HepG2 (cell line): ENCODE data around the gene PRKCD.

Experiments
- ELF4 ChIP-seq: sonication (generic); formaldehyde crosslinking; IDR thresholded peaks from 2 replicates; pipeline ENCODE4 v1.5.0; 2020; ENCODE audit warnings: missing genetic modification reagents, mild to moderate bottlenecking, moderate library complexity, borderline replicate concordance
- JUNB ChIP-seq: sonication (generic); formaldehyde crosslinking; IDR thresholded peaks from 2 replicates; pipeline ENCODE4 v1.8.0; 2022; ENCODE audit warnings: missing genetic modification reagents, mild to moderate bottlenecking, borderline replicate concordance
- MYC ChIP-seq: sonication (generic); formaldehyde crosslinking; IDR thresholded peaks from 2 replicates; pipeline ENCODE4 v1.9.0; 2021; ENCODE audit warnings: missing genetic modification reagents, borderline replicate concordance
- POLR2A ChIP-seq, 2 experiments: IDR thresholded peaks; 2 replicates each; pipeline ENCODE4 v1.6.1; 2011; ENCODE audit warnings: low read depth in 2 of 2, low read length in 2 of 2, mild to moderate bottlenecking in 1 of 2, moderate library complexity in 1 of 2; ENCODE audit not compliant: insufficient read depth in 1 of 2
- RNF2 ChIP-seq: fragments of 450-650 bp; conservative IDR thresholded peaks from 2 replicates; pipeline ENCODE4 v1.6.1; 2016; ENCODE audit warnings: low read depth
- ZNF253 ChIP-seq: sonication (generic); formaldehyde crosslinking; IDR thresholded peaks from 2 replicates; pipeline ENCODE4 v1.8.0; 2022; ENCODE audit warnings: mild to moderate bottlenecking, missing genetic modification reagents, borderline replicate concordance
- ZNF878 ChIP-seq: sonication (generic); formaldehyde crosslinking; IDR thresholded peaks from 2 replicates; pipeline ENCODE4 v1.8.1; 2023; ENCODE audit warnings: mild to moderate bottlenecking, missing genetic modification reagents, moderate library complexity
- TF ChIP-seq, protein P1 (sequence below): sonication (generic); formaldehyde crosslinking; IDR thresholded peaks from 2 replicates; pipeline ENCODE4 v1.5.0; 2020; ENCODE audit warnings: missing genetic modification reagents
- TF ChIP-seq, protein P2 (sequence below): sonication (generic); formaldehyde crosslinking; IDR thresholded peaks from 2 replicates; pipeline ENCODE4 v1.4.0; 2020; ENCODE audit warnings: missing genetic modification reagents, borderline replicate concordance
- TF ChIP-seq, protein P3 (sequence below): sonication (generic); formaldehyde crosslinking; IDR thresholded peaks from 2 replicates; pipeline ENCODE4 v1.5.0; 2020; ENCODE audit warnings: mild to moderate bottlenecking, missing genetic modification reagents, moderate library complexity

DNA sequence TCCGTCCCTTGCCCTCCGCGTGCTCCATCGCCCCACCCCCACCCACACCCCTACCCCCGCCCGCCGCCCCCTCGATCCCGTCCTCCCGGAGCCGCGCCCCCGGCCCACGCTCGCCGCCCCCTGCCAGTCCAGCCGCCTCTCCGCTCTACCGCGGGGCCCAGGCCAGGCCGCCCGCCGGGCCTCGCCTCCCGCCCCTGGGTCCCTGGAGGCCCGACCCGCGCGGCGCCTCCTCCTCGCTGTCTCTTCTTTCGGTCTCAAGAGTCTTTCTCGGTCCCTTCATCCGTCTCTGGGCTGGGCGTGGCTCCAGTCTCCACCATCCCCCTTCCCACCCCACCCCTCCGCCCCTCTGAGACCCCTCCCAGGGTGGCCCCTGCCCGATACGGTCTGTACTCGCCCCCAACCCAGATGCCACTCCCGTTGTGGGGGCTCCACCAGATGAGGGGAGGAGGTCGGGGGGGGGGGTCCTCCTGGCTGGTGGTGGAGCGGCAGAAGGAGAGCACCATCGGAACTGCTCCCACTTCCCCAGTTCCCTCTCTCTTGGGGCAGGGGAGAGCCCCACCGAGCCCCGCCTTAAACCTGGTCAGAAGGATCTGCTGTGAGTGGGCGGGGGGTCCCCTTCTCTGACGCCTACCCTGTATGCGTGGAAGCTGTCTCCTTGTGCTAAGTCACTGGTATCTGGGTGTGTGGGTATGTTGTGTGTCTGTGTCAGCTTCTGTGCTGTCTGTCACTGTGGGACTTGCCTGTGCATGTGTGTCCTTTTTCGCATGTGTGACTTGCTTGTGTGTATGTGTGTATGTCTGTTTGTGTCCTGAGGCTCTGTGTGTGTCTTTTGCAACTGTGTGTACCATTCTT lies 1.0 kb downstream of the PRKCD start:
- TF ChIP-seq, protein P1, sequence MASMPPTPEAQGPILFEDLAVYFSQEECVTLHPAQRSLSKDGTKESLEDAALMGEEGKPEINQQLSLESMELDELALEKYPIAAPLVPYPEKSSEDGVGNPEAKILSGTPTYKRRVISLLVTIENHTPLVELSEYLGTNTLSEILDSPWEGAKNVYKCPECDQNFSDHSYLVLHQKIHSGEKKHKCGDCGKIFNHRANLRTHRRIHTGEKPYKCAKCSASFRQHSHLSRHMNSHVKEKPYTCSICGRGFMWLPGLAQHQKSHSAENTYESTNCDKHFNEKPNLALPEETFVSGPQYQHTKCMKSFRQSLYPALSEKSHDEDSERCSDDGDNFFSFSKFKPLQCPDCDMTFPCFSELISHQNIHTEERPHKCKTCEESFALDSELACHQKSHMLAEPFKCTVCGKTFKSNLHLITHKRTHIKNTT (CRISPR knock-in tag) = no peak
- no peak for TF ChIP-seq POLR2A (IDR thresholded peaks at IDR 0.05; ENCODE audit: insufficient read depth in 1 of 2, low read depth in 2 of 2, low read length in 2 of 2)
- TF ChIP-seq, protein P2, sequence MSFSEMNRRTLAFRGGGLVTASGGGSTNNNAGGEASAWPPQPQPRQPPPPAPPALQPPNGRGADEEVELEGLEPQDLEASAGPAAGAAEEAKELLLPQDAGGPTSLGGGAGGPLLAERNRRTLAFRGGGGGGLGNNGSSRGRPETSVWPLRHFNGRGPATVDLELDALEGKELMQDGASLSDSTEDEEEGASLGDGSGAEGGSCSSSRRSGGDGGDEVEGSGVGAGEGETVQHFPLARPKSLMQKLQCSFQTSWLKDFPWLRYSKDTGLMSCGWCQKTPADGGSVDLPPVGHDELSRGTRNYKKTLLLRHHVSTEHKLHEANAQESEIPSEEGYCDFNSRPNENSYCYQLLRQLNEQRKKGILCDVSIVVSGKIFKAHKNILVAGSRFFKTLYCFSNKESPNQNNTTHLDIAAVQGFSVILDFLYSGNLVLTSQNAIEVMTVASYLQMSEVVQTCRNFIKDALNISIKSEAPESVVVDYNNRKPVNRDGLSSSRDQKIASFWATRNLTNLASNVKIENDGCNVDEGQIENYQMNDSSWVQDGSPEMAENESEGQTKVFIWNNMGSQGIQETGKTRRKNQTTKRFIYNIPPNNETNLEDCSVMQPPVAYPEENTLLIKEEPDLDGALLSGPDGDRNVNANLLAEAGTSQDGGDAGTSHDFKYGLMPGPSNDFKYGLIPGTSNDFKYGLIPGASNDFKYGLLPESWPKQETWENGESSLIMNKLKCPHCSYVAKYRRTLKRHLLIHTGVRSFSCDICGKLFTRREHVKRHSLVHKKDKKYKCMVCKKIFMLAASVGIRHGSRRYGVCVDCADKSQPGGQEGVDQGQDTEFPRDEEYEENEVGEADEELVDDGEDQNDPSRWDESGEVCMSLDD = no peak
- TF ChIP-seq MYC (CRISPR knock-in tag) = no peak
- no peak for TF ChIP-seq RNF2
- no peak for TF ChIP-seq ZNF878 (CRISPR knock-in tag)
- no peak for TF ChIP-seq JUNB (CRISPR knock-in tag)
- TF ChIP-seq ZNF253 (CRISPR knock-in tag) = no peak
- TF ChIP-seq, protein P3, sequence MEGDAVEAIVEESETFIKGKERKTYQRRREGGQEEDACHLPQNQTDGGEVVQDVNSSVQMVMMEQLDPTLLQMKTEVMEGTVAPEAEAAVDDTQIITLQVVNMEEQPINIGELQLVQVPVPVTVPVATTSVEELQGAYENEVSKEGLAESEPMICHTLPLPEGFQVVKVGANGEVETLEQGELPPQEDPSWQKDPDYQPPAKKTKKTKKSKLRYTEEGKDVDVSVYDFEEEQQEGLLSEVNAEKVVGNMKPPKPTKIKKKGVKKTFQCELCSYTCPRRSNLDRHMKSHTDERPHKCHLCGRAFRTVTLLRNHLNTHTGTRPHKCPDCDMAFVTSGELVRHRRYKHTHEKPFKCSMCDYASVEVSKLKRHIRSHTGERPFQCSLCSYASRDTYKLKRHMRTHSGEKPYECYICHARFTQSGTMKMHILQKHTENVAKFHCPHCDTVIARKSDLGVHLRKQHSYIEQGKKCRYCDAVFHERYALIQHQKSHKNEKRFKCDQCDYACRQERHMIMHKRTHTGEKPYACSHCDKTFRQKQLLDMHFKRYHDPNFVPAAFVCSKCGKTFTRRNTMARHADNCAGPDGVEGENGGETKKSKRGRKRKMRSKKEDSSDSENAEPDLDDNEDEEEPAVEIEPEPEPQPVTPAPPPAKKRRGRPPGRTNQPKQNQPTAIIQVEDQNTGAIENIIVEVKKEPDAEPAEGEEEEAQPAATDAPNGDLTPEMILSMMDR (CRISPR knock-in tag) = no peak
- no peak for TF ChIP-seq ELF4 (CRISPR knock-in tag)
